Measurements from ENCODE around the gene RFC1. TPM values are rescaled to one million over a fixed set of nuclear protein-coding genes. Genes with fewer than 3 reads are reported as not detected.
"Not testable (repeated sequence)": the region's sequence is repeated elsewhere in the genome, so short reads cannot be mapped to it uniquely, and the experiment has no call there.

Gene RFC1
- total RNA-seq, 1 experiment from 2014 or later = 44.7 TPM

GRCh38 chr4:39303871-39304270 lies 62.3 kb downstream of the RFC1 start:
- H3K36me3 ChIP-seq (replicated peaks; ENCODE audit: control insufficient read depth, insufficient read depth, low read length) = peaks cover 16% of the 10 kb centered on the region
- no peaks in the 10 kb centered on the region for H3K27me3 ChIP-seq (ENCODE audit: control insufficient read depth, insufficient read depth, low read length)
- H3K4me3 ChIP-seq (ENCODE audit: insufficient read depth, low read depth, low read length) = no peak overlapping the region
- DNase-seq = no peak

GRCh38 chr4:39302901-39303300 lies 63.3 kb downstream of the RFC1 start:
- no peaks in the 10 kb centered on the region for H3K27me3 ChIP-seq (ENCODE audit: control insufficient read depth, insufficient read depth, low read length)
- peaks cover 9% of the 10 kb centered on the region for H3K36me3 ChIP-seq (replicated peaks; ENCODE audit: control insufficient read depth, insufficient read depth, low read length)
- no peak overlapping the region for H3K4me3 ChIP-seq (ENCODE audit: insufficient read depth, low read depth, low read length)
- no peak for DNase-seq

GRCh38 chr4:39295784-39296183 lies 70.4 kb downstream of the RFC1 start:
- Histone ChIP-seq H3K27me3 (ENCODE audit: control insufficient read depth, insufficient read depth, low read length) (no peaks in the 10 kb centered on the region), H3K4me3 (ENCODE audit: insufficient read depth, low read depth, low read length) (no peak overlapping the region), H3K36me3 (replicated peaks; ENCODE audit: control insufficient read depth, insufficient read depth, low read length) (peaks cover 12% of the 10 kb centered on the region)
- DNase-seq = no peak

- peaks cover 17% of the 10 kb centered on the region for H3K36me3 ChIP-seq (replicated peaks; ENCODE audit: control insufficient read depth, insufficient read depth, low read length)
- H3K4me3 ChIP-seq (ENCODE audit: insufficient read depth, low read depth, low read length); H3K27me3 ChIP-seq (ENCODE audit: control insufficient read depth, insufficient read depth, low read length); DNase-seq: not testable (repeated sequence)
Observed at GRCh38 chr4:39292433-39292832, 73.7 kb downstream of the RFC1 start.

- no peak for DNase-seq
Observed at GRCh38 chr4:39291686-39292085, 74.5 kb downstream of the RFC1 start.

GRCh38 chr4:39287223-39287622 lies 78.9 kb downstream of the RFC1 start:
- Histone ChIP-seq H3K4me3 (ENCODE audit: insufficient read depth, low read depth, low read length) (no peak overlapping the region), H3K27me3 (ENCODE audit: control insufficient read depth, insufficient read depth, low read length) (no peaks in the 10 kb centered on the region), H3K36me3 (replicated peaks; ENCODE audit: control insufficient read depth, insufficient read depth, low read length) (peaks cover 15% of the 10 kb centered on the region)
- no peak for DNase-seq

More at GRCh38 chr4:39291686-39292085, 74.5 kb downstream of the RFC1 start:
- no peaks in the 10 kb centered on the region for H3K27me3 ChIP-seq (ENCODE audit: control insufficient read depth, insufficient read depth, low read length)
- no peak overlapping the region for H3K4me3 ChIP-seq (ENCODE audit: insufficient read depth, low read depth, low read length)
- H3K36me3 ChIP-seq (replicated peaks; ENCODE audit: control insufficient read depth, insufficient read depth, low read length) = peaks cover 17% of the 10 kb centered on the region

- no peak overlapping the region for H3K4me3 ChIP-seq (ENCODE audit: insufficient read depth, low read depth, low read length)
- no peak for DNase-seq
- peaks cover 11% of the 10 kb centered on the region for H3K36me3 ChIP-seq (replicated peaks; ENCODE audit: control insufficient read depth, insufficient read depth, low read length)
- no peaks in the 10 kb centered on the region for H3K27me3 ChIP-seq (ENCODE audit: control insufficient read depth, insufficient read depth, low read length)
Observed at GRCh38 chr4:39286263-39286662, 79.9 kb downstream of the RFC1 start.

- no peak overlapping the region for H3K4me3 ChIP-seq (ENCODE audit: insufficient read depth, low read depth, low read length)
- no peak for DNase-seq
- no peaks in the 10 kb centered on the region for H3K27me3 ChIP-seq (ENCODE audit: control insufficient read depth, insufficient read depth, low read length)
- H3K36me3 ChIP-seq (replicated peaks; ENCODE audit: control insufficient read depth, insufficient read depth, low read length) = peaks cover 11% of the 10 kb centered on the region
Observed at GRCh38 chr4:39285853-39286252, 80.3 kb downstream of the RFC1 start.

GRCh38 chr4:39285111-39285795 lies 80.9 kb downstream of the RFC1 start:
- no peak for DNase-seq
- H3K36me3 ChIP-seq (replicated peaks; ENCODE audit: control insufficient read depth, insufficient read depth, low read length) = peaks cover 11% of the 10 kb centered on the region
- no peaks in the 10 kb centered on the region for H3K27me3 ChIP-seq (ENCODE audit: control insufficient read depth, insufficient read depth, low read length)
- H3K4me3 ChIP-seq (ENCODE audit: insufficient read depth, low read depth, low read length) = no peak overlapping the region

- Histone ChIP-seq H3K36me3 (replicated peaks; ENCODE audit: control insufficient read depth, insufficient read depth, low read length) (no peaks in the 10 kb centered on the region; the same call in 1 of the 2 replicates), H3K27me3 (ENCODE audit: control insufficient read depth, insufficient read depth, low read length) (no peaks in the 10 kb centered on the region)
- DNase-seq = no peak
Observed at GRCh38 chr4:39280770-39281169, 85.4 kb downstream of the RFC1 start.

GRCh38 chr4:39279416-39279815 lies 86.7 kb downstream of the RFC1 start:
- no peak for DNase-seq
- Histone ChIP-seq H3K36me3 (replicated peaks; ENCODE audit: control insufficient read depth, insufficient read depth, low read length) (no peaks in the 10 kb centered on the region; the same call in none of the 2 replicates), H3K4me3 (ENCODE audit: insufficient read depth, low read depth, low read length) (no peak overlapping the region), H3K27me3 (ENCODE audit: control insufficient read depth, insufficient read depth, low read length) (no peaks in the 10 kb centered on the region)

More at GRCh38 chr4:39280770-39281169, 85.4 kb downstream of the RFC1 start:
- H3K4me3 ChIP-seq (ENCODE audit: insufficient read depth, low read depth, low read length) = no peak overlapping the region

- H3K36me3 ChIP-seq (replicated peaks; ENCODE audit: control insufficient read depth, insufficient read depth, low read length) = peaks cover 2% of the 10 kb centered on the region
- no peaks in the 10 kb centered on the region for H3K27me3 ChIP-seq (ENCODE audit: control insufficient read depth, insufficient read depth, low read length)
- H3K4me3 ChIP-seq (ENCODE audit: insufficient read depth, low read depth, low read length) = no peak overlapping the region
- DNase-seq = no peak
Observed at GRCh38 chr4:39278476-39278875, 87.7 kb downstream of the RFC1 start.

- H3K36me3 ChIP-seq (replicated peaks; ENCODE audit: control insufficient read depth, insufficient read depth, low read length); DNase-seq; H3K27me3 ChIP-seq (ENCODE audit: control insufficient read depth, insufficient read depth, low read length): not testable (repeated sequence)
Observed at GRCh38 chr4:39277661-39278060, 88.5 kb downstream of the RFC1 start.

GRCh38 chr4:39274503-39274902 lies 91.7 kb downstream of the RFC1 start:
- peaks cover 4% of the 10 kb centered on the region for H3K36me3 ChIP-seq (replicated peaks; ENCODE audit: control insufficient read depth, insufficient read depth, low read length)

More at GRCh38 chr4:39277661-39278060, 88.5 kb downstream of the RFC1 start:
- H3K4me3 ChIP-seq (ENCODE audit: insufficient read depth, low read depth, low read length) = not testable (repeated sequence)

GRCh38 chr4:39263895-39264294 lies 102.3 kb downstream of the RFC1 start:
- Histone ChIP-seq H3K27me3 (ENCODE audit: control insufficient read depth, insufficient read depth, low read length) (no peaks in the 10 kb centered on the region), H3K4me3 (ENCODE audit: insufficient read depth, low read depth, low read length) (no peak overlapping the region), H3K36me3 (replicated peaks; ENCODE audit: control insufficient read depth, insufficient read depth, low read length) (no peaks in the 10 kb centered on the region)
- DNase-seq = no peak

More at GRCh38 chr4:39274503-39274902, 91.7 kb downstream of the RFC1 start:
- Histone ChIP-seq H3K4me3 (ENCODE audit: insufficient read depth, low read depth, low read length) (no peak overlapping the region), H3K27me3 (ENCODE audit: control insufficient read depth, insufficient read depth, low read length) (no peaks in the 10 kb centered on the region)
- DNase-seq = no peak

Data from H7 (cell line).